Liver (tissue), 9 donors: ENCODE results near the gene ZNF616. TPM values are rescaled to one million over a fixed set of nuclear protein-coding genes. Genes with fewer than 3 reads are reported as not detected.

ENCODE experiments used
- DNase-seq: peaks from one replicate; pipeline ENCODE4 v3.0.0-alpha.2; 2017; ENCODE audit warnings: low spot score
- H3K27ac ChIP-seq, 2 donors: one replicate each; pipeline ENCODE4 v1.7.0; 2013; ENCODE audit warnings: inconsistent platforms in 2 of 2, low read length in 2 of 2, control low read depth in 1 of 2, low read depth in 1 of 2, mild to moderate bottlenecking in 1 of 2
- H3K27me3 ChIP-seq, 4 donors: one replicate each; pipeline versions ENCODE4 v1.6.1 to v1.7.0; 2013; ENCODE audit warnings: low read length in 3 of 4, inconsistent platforms in 1 of 4, mild to moderate bottlenecking in 1 of 4, moderate library complexity in 1 of 4; ENCODE audit not compliant: control insufficient read depth in 4 of 4, insufficient read depth in 4 of 4
- H3K36me3 ChIP-seq, 4 donors: one replicate each; pipeline versions ENCODE4 v1.6.1 to v1.7.0; 2013; ENCODE audit warnings: low read length in 3 of 4, mild to moderate bottlenecking in 3 of 4, low read depth in 1 of 4, moderate library complexity in 1 of 4; ENCODE audit not compliant: control insufficient read depth in 4 of 4, insufficient read depth in 3 of 4
- H3K4me1 ChIP-seq, 4 donors: one replicate each; pipeline versions ENCODE4 v1.6.1 to v1.7.0; 2013; ENCODE audit warnings: low read length in 3 of 4, mild to moderate bottlenecking in 3 of 4, moderate library complexity in 1 of 4; ENCODE audit not compliant: control insufficient read depth in 4 of 4, insufficient read depth in 4 of 4
- H3K4me3 ChIP-seq, 3 donors: one replicate each; pipeline versions ENCODE4 v1.6.1 to v1.7.0; 2013; ENCODE audit warnings: low read length in 3 of 3, control low read depth in 1 of 3, low read depth in 1 of 3, mild to moderate bottlenecking in 1 of 3
- H3K9ac ChIP-seq, 2 donors: one replicate each; pipeline ENCODE4 v1.7.0; 2013; ENCODE audit warnings: low read length in 2 of 2, mild to moderate bottlenecking in 2 of 2, moderate library complexity in 2 of 2, control low read depth in 1 of 2, low read depth in 1 of 2
- H3K9me3 ChIP-seq, 4 donors: one replicate each; pipeline versions ENCODE4 v1.6.1 to v1.7.0; 2013; ENCODE audit warnings: low read length in 3 of 4; ENCODE audit not compliant: control insufficient read depth in 4 of 4
- EGR1 ChIP-seq, 2 donors: IDR thresholded peaks; 2 replicates each; pipeline ENCODE4 v1.6.1; 2016 to 2018; ENCODE audit warnings: antibody characterized with exemption in 2 of 2, low read depth in 2 of 2
- FOXA1 ChIP-seq: IDR thresholded peaks from 2 replicates; pipeline ENCODE4 v1.6.1; 2016; ENCODE audit warnings: antibody characterized with exemption
- FOXA2 ChIP-seq: IDR thresholded peaks from 2 replicates; pipeline ENCODE4 v1.6.1; 2016; ENCODE audit warnings: antibody characterized with exemption
- GABPA ChIP-seq, 2 donors: IDR thresholded peaks in 1 of 2; conservative IDR thresholded peaks in 1 of 2; 2 replicates each; pipeline ENCODE4 v1.6.1; 2016; ENCODE audit warnings: antibody characterized with exemption in 2 of 2, mild to moderate bottlenecking in 1 of 2, moderate library complexity in 1 of 2
- HNF4A ChIP-seq, 2 donors: conservative IDR thresholded peaks; 2 replicates each; pipeline ENCODE4 v1.6.1; 2016; ENCODE audit warnings: antibody characterized with exemption in 2 of 2, mild to moderate bottlenecking in 2 of 2
- HNF4G ChIP-seq: IDR thresholded peaks from 2 replicates; pipeline ENCODE4 v1.6.1; 2016; ENCODE audit warnings: antibody characterized with exemption
- JUND ChIP-seq, 2 donors: IDR thresholded peaks; 2 replicates each; pipeline ENCODE4 v1.6.1; 2016; ENCODE audit warnings: antibody characterized with exemption in 2 of 2
- NR2F2 ChIP-seq: IDR thresholded peaks from 2 replicates; pipeline ENCODE4 v1.6.1; 2016; ENCODE audit warnings: antibody characterized with exemption
- RAD21 ChIP-seq, 2 donors: IDR thresholded peaks; 2 replicates each; pipeline ENCODE4 v1.6.1; 2016; ENCODE audit warnings: antibody characterized with exemption in 2 of 2, mild to moderate bottlenecking in 2 of 2
- REST ChIP-seq: IDR thresholded peaks from 2 replicates; pipeline ENCODE4 v1.6.1; 2016; ENCODE audit warnings: antibody characterized with exemption, mild to moderate bottlenecking
- RXRA ChIP-seq, 2 donors: IDR thresholded peaks; 2 replicates each; pipeline ENCODE4 v1.6.1; 2017 to 2018; ENCODE audit warnings: antibody characterized with exemption in 2 of 2, mild to moderate bottlenecking in 1 of 2
- SP1 ChIP-seq: IDR thresholded peaks from 2 replicates; pipeline ENCODE4 v1.6.1; 2018; ENCODE audit warnings: antibody characterized with exemption, mild to moderate bottlenecking
- TAF1 ChIP-seq: conservative IDR thresholded peaks from 2 replicates; pipeline ENCODE4 v1.6.1; 2016; ENCODE audit warnings: antibody characterized with exemption, mild to moderate bottlenecking
- YY1 ChIP-seq: IDR thresholded peaks from 2 replicates; pipeline ENCODE4 v1.6.1; 2016; ENCODE audit warnings: antibody characterized with exemption, mild to moderate bottlenecking
- WGBS: extraction: QIAGEN DNeasy Blood & Tissue Kit; methylation state at CpG from one replicate; pipeline ENCODE4 v1.1.7; 2013; 5-methylcytosine and 5-hydroxymethylcytosine counted together
- polyA plus RNA-seq, 2 donors: library from polyadenylated mRNA; stranded (reverse) in 1 of 2; unstranded in 1 of 2; fragments of 200-250 nt in 1 of 2; fragments of >200 nt in 1 of 2; fragmentation: Nextera tagmentation in 1 of 2; extraction: Ambion mirVana in 1 of 2; gene quantifications; one replicate each; pipeline versions ENCODE4 v1.2.1 to v1.2.3, GENCODE V29; 2013 to 2015
- total RNA-seq, 2 donors: library from RNA; depleted of rRNA; stranded (reverse); fragments of >200 nt; gene quantifications; one replicate each; pipeline ENCODE4 v1.2.3, GENCODE V29; 2014
- TF ChIP-seq, protein P1 (sequence below): fragments of 150-350 bp; IDR thresholded peaks from 2 replicates; pipeline ENCODE4 v1.5.1; 2017; ENCODE audit warnings: improper control_type of control experiment, low read depth, low read length; ENCODE audit not compliant: missing input control
- TF ChIP-seq, protein P2 (sequence below): IDR thresholded peaks from 2 replicates; pipeline ENCODE4 v1.6.1; 2016; ENCODE audit warnings: antibody characterized with exemption
- TF ChIP-seq, protein P3 (sequence below): IDR thresholded peaks from 2 replicates; pipeline ENCODE4 v1.6.1; 2016; ENCODE audit warnings: antibody characterized with exemption
- TF ChIP-seq, protein P4 (sequence below): IDR thresholded peaks from 2 replicates; pipeline ENCODE4 v1.6.1; 2016; ENCODE audit warnings: antibody characterized with exemption
- donor health status: healthy.
- donor health status: healthy.
- donor health status: healthy.
- donor health status: healthy.
- donor health status: healthy.

Gene ZNF616
- total and polyA plus RNA-seq, 4 donors, result 1.5 to 4.1 (median 3.5) TPM

DNA sequence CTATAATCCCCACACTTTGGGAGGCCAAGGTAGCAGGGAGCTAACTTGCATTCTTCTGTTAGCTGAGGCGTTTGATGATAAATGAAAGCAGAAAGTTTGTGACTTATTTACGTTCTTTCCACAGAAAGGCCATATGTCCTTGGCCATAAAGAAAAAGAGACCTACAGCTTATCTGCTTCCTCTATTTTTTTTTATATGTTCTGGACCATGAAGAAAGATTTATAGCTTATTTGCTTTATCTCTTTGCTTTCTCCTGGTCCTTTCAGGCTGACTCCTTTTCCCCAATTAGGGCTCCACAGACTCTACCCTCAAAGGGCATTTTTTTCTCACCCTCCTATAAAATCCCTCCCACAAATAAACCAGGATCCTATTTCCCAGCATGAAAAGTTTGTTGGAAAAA lies 1.5 kb upstream of the ZNF616 start:
- Histone ChIP-seq H3K36me3 (peaks cover 0 to 3% (median 0%) of the 10 kb centered on the region in 4 donors), H3K27me3 (no peaks in the 10 kb centered on the region), H3K9me3 (peaks cover 12 to 33% (median 19%) of the 10 kb centered on the region in 4 donors), H3K27ac (no peak overlapping the region), H3K9ac (no peak overlapping the region), H3K4me3 (no peak overlapping the region), H3K4me1 (peaks cover 0 to 22% (median 11%) of the 10 kb centered on the region in 4 donors)
- TF ChIP-seq HNF4G (no peak), TAF1 (no peak), FOXA2 (no peak), SP1 (no peak), YY1 (no peak), NR2F2 (no peak), REST (no peak), RAD21 (IDR thresholded peaks at IDR 0.05) (no peak), RXRA (IDR thresholded peaks at IDR 0.05) (no peak), GABPA (IDR thresholded peaks at IDR 0.05 in 1 of 2, conservative IDR thresholded peaks at IDR 0.05 in 1 of 2) (no peak), HNF4A (conservative IDR thresholded peaks at IDR 0.05) (no peak), EGR1 (IDR thresholded peaks at IDR 0.05; ENCODE audit: low read depth in 2 of 2) (no peak), JUND (IDR thresholded peaks at IDR 0.05) (no peak), FOXA1 (no peak)
- TF ChIP-seq, protein P1, sequence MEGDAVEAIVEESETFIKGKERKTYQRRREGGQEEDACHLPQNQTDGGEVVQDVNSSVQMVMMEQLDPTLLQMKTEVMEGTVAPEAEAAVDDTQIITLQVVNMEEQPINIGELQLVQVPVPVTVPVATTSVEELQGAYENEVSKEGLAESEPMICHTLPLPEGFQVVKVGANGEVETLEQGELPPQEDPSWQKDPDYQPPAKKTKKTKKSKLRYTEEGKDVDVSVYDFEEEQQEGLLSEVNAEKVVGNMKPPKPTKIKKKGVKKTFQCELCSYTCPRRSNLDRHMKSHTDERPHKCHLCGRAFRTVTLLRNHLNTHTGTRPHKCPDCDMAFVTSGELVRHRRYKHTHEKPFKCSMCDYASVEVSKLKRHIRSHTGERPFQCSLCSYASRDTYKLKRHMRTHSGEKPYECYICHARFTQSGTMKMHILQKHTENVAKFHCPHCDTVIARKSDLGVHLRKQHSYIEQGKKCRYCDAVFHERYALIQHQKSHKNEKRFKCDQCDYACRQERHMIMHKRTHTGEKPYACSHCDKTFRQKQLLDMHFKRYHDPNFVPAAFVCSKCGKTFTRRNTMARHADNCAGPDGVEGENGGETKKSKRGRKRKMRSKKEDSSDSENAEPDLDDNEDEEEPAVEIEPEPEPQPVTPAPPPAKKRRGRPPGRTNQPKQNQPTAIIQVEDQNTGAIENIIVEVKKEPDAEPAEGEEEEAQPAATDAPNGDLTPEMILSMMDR, result no peak
- TF ChIP-seq, protein P2, sequence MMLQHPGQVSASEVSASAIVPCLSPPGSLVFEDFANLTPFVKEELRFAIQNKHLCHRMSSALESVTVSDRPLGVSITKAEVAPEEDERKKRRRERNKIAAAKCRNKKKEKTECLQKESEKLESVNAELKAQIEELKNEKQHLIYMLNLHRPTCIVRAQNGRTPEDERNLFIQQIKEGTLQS, result no peak
- TF ChIP-seq, protein P3, sequence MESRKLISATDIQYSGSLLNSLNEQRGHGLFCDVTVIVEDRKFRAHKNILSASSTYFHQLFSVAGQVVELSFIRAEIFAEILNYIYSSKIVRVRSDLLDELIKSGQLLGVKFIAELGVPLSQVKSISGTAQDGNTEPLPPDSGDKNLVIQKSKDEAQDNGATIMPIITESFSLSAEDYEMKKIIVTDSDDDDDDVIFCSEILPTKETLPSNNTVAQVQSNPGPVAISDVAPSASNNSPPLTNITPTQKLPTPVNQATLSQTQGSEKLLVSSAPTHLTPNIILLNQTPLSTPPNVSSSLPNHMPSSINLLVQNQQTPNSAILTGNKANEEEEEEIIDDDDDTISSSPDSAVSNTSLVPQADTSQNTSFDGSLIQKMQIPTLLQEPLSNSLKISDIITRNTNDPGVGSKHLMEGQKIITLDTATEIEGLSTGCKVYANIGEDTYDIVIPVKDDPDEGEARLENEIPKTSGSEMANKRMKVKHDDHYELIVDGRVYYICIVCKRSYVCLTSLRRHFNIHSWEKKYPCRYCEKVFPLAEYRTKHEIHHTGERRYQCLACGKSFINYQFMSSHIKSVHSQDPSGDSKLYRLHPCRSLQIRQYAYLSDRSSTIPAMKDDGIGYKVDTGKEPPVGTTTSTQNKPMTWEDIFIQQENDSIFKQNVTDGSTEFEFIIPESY, result no peak
- TF ChIP-seq, protein P4, sequence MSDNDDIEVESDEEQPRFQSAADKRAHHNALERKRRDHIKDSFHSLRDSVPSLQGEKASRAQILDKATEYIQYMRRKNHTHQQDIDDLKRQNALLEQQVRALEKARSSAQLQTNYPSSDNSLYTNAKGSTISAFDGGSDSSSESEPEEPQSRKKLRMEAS, result no peak
- DNase-seq, result no peak
- 84% methylated on average over 2 of the region's 2 CpGs for WGBS
